Measurements from ENCODE around the gene GRID1. TPM values are rescaled to one million over a fixed set of nuclear protein-coding genes. Genes with fewer than 3 reads are reported as not detected.

The GRID1 gene
- total and polyA plus RNA-seq, 9 of the 15 experiments (the other 6 are each of a cell fraction or from before 2014, with no cell fraction given), result 0.01 to 7.2 (median 1.2) TPM

DNA sequence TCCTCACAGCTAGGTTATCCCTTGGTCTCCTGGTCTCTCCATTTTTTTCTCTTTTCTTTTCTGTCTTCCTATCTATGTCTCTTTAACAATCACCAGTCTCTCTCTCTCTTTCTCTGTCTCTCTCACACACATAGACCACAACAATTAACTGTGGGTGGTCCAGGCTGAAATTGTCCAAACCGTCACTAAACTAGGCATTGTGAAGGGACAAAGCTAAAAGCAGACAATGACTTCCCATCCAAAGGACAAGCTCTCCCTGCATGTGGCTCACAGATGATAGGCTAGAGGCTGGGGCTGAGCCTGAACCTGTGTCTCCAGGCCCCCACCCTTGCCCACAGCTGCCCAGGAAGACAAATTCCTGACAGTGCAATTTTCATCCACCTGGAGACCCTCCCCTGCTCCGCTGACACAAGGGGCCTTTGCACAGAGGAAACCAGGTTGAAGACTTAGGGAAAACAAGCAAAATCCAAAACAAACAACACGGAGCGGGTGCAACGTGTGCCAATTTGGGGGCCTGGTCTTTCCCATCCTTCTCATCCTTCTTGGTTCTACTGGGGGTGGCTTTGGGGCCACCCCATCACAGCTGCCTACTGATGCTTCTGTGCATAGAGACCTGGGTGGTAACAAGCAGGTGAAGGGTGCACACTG, 755.4 kb downstream of the GRID1 start:
- H3K4me2 ChIP-seq (ENCODE audit: insufficient read depth, low read length), result no peak overlapping the region
- no peaks in the 10 kb centered on the region for H3K9me3 ChIP-seq (replicated peaks; ENCODE audit: control insufficient read depth, insufficient read depth, low read depth, low read length)
- H3K79me2 ChIP-seq (ENCODE audit: control insufficient read depth, insufficient read depth, low read length), result no peaks in the 10 kb centered on the region
- H4K20me1 ChIP-seq (replicated peaks; ENCODE audit: control insufficient read depth, insufficient read depth, low read length), result no peaks in the 10 kb centered on the region
- ChIA-PET CTCF (ENCODE audit: low intra/inter-chr PET ratio) (no interaction called here), POLR2A (no interaction called here)
- in situ Hi-C loops (cut with MboI) (no loop called here), intact Hi-C loops (cut with micrococcal nuclease) (no loop called here)
- no peak for FAIRE-seq
- H3K9ac ChIP-seq (ENCODE audit: insufficient read depth in 1 of 2, low read depth in 2 of 2, low read length in 2 of 2), result no peak overlapping the region
- H2AFZ ChIP-seq (ENCODE audit: low read depth, low read length), result no peak overlapping the region
- no peak overlapping the region for H3K4me3 ChIP-seq
- no peak overlapping the region for H3K27ac ChIP-seq (ENCODE audit: extremely low read depth, low read depth, low read length)
- no peaks in the 10 kb centered on the region for H3K36me3 ChIP-seq (ENCODE audit: control insufficient read depth, insufficient read depth, low read length)
- H3K9me1 ChIP-seq (ENCODE audit: control insufficient read depth, insufficient read depth, low read length), result no peaks in the 10 kb centered on the region
- H3K4me1 ChIP-seq (replicated peaks in 1 of 2; ENCODE audit: control insufficient read depth in 2 of 2, insufficient read depth in 2 of 2, low read length in 2 of 2), result no peaks in the 10 kb centered on the region
- ATAC-seq, result no peak
- DNase-seq (ENCODE audit: extremely low read depth in 1 of 4, low spot score in 3 of 4), result no peak
- 11% methylated on average over 5 of the region's 5 CpGs for WGBS (ENCODE audit: insufficient coverage, low coverage, missing lambda C conversion rate)
- H3K27me3 ChIP-seq (ENCODE audit: control insufficient read depth in 2 of 2, insufficient read depth in 2 of 2, low read length in 2 of 2), result no peaks in the 10 kb centered on the region
- no TSS peak for BruUV-seq (replicated peaks)
- no peak for TF ChIP-seq ZNF778 (CRISPR knock-in tag; IDR thresholded peaks at IDR 0.05)
- no peak for TF ChIP-seq NFATC3 (IDR thresholded peaks at IDR 0.05)
- TF ChIP-seq, protein P1, sequence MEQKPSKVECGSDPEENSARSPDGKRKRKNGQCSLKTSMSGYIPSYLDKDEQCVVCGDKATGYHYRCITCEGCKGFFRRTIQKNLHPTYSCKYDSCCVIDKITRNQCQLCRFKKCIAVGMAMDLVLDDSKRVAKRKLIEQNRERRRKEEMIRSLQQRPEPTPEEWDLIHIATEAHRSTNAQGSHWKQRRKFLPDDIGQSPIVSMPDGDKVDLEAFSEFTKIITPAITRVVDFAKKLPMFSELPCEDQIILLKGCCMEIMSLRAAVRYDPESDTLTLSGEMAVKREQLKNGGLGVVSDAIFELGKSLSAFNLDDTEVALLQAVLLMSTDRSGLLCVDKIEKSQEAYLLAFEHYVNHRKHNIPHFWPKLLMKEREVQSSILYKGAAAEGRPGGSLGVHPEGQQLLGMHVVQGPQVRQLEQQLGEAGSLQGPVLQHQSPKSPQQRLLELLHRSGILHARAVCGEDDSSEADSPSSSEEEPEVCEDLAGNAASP (IDR thresholded peaks at IDR 0.05), result no peak
- no peak for TF ChIP-seq POLR3A (IDR thresholded peaks at IDR 0.05; ENCODE audit: borderline replicate concordance, extremely low read depth, insufficient read depth, insufficient read length)
- TF ChIP-seq ZSCAN32 (CRISPR knock-in tag; IDR thresholded peaks at IDR 0.05), result no peak
- TF ChIP-seq, protein P2, sequence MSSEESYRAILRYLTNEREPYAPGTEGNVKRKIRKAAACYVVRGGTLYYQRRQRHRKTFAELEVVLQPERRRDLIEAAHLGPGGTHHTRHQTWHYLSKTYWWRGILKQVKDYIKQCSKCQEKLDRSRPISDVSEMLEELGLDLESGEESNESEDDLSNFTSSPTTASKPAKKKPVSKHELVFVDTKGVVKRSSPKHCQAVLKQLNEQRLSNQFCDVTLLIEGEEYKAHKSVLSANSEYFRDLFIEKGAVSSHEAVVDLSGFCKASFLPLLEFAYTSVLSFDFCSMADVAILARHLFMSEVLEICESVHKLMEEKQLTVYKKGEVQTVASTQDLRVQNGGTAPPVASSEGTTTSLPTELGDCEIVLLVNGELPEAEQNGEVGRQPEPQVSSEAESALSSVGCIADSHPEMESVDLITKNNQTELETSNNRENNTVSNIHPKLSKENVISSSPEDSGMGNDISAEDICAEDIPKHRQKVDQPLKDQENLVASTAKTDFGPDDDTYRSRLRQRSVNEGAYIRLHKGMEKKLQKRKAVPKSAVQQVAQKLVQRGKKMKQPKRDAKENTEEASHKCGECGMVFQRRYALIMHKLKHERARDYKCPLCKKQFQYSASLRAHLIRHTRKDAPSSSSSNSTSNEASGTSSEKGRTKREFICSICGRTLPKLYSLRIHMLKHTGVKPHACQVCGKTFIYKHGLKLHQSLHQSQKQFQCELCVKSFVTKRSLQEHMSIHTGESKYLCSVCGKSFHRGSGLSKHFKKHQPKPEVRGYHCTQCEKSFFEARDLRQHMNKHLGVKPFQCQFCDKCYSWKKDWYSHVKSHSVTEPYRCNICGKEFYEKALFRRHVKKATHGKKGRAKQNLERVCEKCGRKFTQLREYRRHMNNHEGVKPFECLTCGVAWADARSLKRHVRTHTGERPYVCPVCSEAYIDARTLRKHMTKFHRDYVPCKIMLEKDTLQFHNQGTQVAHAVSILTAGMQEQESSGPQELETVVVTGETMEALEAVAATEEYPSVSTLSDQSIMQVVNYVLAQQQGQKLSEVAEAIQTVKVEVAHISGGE (CRISPR knock-in tag; IDR thresholded peaks at IDR 0.05), result no peak
- TF ChIP-seq ZBTB8A (IDR thresholded peaks at IDR 0.05; ENCODE audit: partially characterized antibody), result no peak
- no peak for TF ChIP-seq SP1 (CRISPR knock-in tag; IDR thresholded peaks at IDR 0.05)
- no peak for TF ChIP-seq BMI1 (IDR thresholded peaks at IDR 0.05; ENCODE audit: low read length)
- TF ChIP-seq, protein P3, sequence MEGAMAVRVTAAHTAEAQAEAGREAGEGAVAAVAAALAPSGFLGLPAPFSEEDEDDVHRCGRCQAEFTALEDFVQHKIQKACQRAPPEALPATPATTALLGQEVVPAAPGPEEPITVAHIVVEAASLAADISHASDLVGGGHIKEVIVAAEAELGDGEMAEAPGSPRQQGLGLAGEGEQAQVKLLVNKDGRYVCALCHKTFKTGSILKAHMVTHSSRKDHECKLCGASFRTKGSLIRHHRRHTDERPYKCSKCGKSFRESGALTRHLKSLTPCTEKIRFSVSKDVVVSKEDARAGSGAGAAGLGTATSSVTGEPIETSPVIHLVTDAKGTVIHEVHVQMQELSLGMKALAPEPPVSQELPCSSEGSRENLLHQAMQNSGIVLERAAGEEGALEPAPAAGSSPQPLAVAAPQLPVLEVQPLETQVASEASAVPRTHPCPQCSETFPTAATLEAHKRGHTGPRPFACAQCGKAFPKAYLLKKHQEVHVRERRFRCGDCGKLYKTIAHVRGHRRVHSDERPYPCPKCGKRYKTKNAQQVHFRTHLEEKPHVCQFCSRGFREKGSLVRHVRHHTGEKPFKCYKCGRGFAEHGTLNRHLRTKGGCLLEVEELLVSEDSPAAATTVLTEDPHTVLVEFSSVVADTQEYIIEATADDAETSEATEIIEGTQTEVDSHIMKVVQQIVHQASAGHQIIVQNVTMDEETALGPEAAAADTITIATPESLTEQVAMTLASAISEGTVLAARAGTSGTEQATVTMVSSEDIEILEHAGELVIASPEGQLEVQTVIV (CRISPR knock-in tag; IDR thresholded peaks at IDR 0.05; ENCODE audit: borderline replicate concordance), result no peak
- TF ChIP-seq KLF16 (IDR thresholded peaks at IDR 0.05), result no peak
- TF ChIP-seq XRCC4 (IDR thresholded peaks at IDR 0.05; ENCODE audit: extremely low read depth, insufficient read depth, insufficient read length), result no peak
